ENCODE measurements around the gene DDAH1.

- TF ChIP-seq CTCF (conservative IDR thresholded peaks at IDR 0.05; ENCODE audit: low read depth, low read length) (no peak), MXI1 (IDR thresholded peaks at IDR 0.05; ENCODE audit: borderline replicate concordance, low read depth, low read length) (no peak), ELK1 (IDR thresholded peaks at IDR 0.05; ENCODE audit: borderline replicate concordance, low read depth, low read length) (no peak), MAFK (IDR thresholded peaks at IDR 0.05; ENCODE audit: low read depth, low read length) (no peak), CHD1 (IDR thresholded peaks at IDR 0.05; ENCODE audit: low read depth, low read length) (no peak), CEBPB (IDR thresholded peaks at IDR 0.05; ENCODE audit: low read depth, low read length) (no peak), SMC3 (IDR thresholded peaks at IDR 0.05; ENCODE audit: low read depth, low read length) (no peak), POLR2A (IDR thresholded peaks at IDR 0.05; ENCODE audit: low read depth, low read length) (no peak), USF2 (IDR thresholded peaks at IDR 0.05; ENCODE audit: low read depth, low read length) (no peak), MAZ (IDR thresholded peaks at IDR 0.05; ENCODE audit: borderline replicate concordance, low read depth, low read length) (no peak), FOS (IDR thresholded peaks at IDR 0.05; ENCODE audit: low read depth, low read length) (no peak), BHLHE40 (IDR thresholded peaks at IDR 0.05; ENCODE audit: low read depth, low read length) (no peak)
Observed at GRCh38 chr1:85459290-85459689, 5.7 kb downstream of the DDAH1 start.
